PC-3 (cell line): ENCODE results near the gene VAT1L. TPM values are rescaled to one million over a fixed set of nuclear protein-coding genes. Genes with fewer than 3 reads are reported as not detected.

Source experiments
- ATAC-seq: fragments of 200-7000 bp; cut with Tn5 transposase; 2 replicates; pipeline ENCODE4 v1.9.1; 2020; ENCODE audit warnings: mild to moderate bottlenecking, moderate library complexity
- BruUV-seq: library from RNA; stranded (reverse); fragments of 400-500 nt; replicated peaks from 2 replicates; lab custom pipeline; 2021; lab: Mats Ljungman, UMichigan
- CTCF ChIA-PET: fragments of 300-600 bp; sonication (Branson Sonifier 250); formaldehyde crosslinking; loops from one replicate; lab custom pipeline; 2022; ENCODE audit warnings: antibody characterized with exemption; lab: Charles Lee
- POLR2A ChIA-PET: fragments of 300-600 bp; sonication (Branson Sonifier 250); formaldehyde crosslinking; loops from one replicate; lab custom pipeline; 2022; ENCODE audit warnings: antibody characterized with exemption; ENCODE audit not compliant: unreplicated experiment; lab: Charles Lee
- DNase-seq: peaks from one replicate; pipeline ENCODE4 v3.0.0-alpha.2; 2015
- H2AFZ ChIP-seq: fragments of 300-600 bp; sonication (generic); 2 replicates; pipeline ENCODE4 v1.6.0; 2016; ENCODE audit warnings: antibody characterized with exemption, low read length
- H3F3A ChIP-seq: fragments of 300-600 bp; sonication (generic); one replicate; pipeline ENCODE4 v1.6.0; 2017; ENCODE audit warnings: antibody characterized with exemption, low read length, control low read depth, mild to moderate bottlenecking; ENCODE audit not compliant: unreplicated experiment
- H3K27ac ChIP-seq: fragments of 300-600 bp; sonication (generic); 2 replicates; pipeline ENCODE4 v1.5.1; 2016; ENCODE audit warnings: mild to moderate bottlenecking, low read length
- H3K27me3 ChIP-seq: fragments of 300-600 bp; sonication (generic); 2 replicates; pipeline ENCODE4 v1.6.1; 2016; ENCODE audit warnings: low read length, mixed read lengths
- H3K36me3 ChIP-seq: fragments of 300-600 bp; sonication (generic); 2 replicates; pipeline ENCODE4 v1.6.1; 2016; ENCODE audit warnings: low read depth, mixed run types, low read length, mixed read lengths
- H3K4me1 ChIP-seq: fragments of 300-600 bp; sonication (generic); 2 replicates; pipeline ENCODE4 v1.5.1; 2016; ENCODE audit warnings: low read length; ENCODE audit not compliant: insufficient read depth
- H3K4me2 ChIP-seq: fragments of 300-600 bp; sonication (generic); 2 replicates; pipeline ENCODE4 v1.6.0; 2016; ENCODE audit warnings: low read length
- H3K4me3 ChIP-seq: fragments of 300-600 bp; sonication (generic); 2 replicates; pipeline ENCODE4 v1.5.1; 2016; ENCODE audit warnings: mild to moderate bottlenecking, low read length, mixed read lengths
- H3K79me2 ChIP-seq: fragments of 300-600 bp; sonication (generic); 2 replicates; pipeline ENCODE4 v1.6.1; 2017; ENCODE audit warnings: low read length, mixed read lengths
- H3K9ac ChIP-seq: fragments of 300-600 bp; sonication (generic); 2 replicates; pipeline ENCODE4 v1.6.0; 2016; ENCODE audit warnings: mild to moderate bottlenecking, low read length
- H3K9me2 ChIP-seq: fragments of 300-600 bp; sonication (generic); replicated peaks from 2 replicates; pipeline ENCODE4 v1.6.1; 2016; ENCODE audit warnings: mixed run types, low read length, mixed read lengths
- H3K9me3 ChIP-seq: fragments of 300-600 bp; sonication (generic); 2 replicates; pipeline ENCODE4 v1.6.1; 2016; ENCODE audit warnings: low read length, mixed read lengths
- H4K20me1 ChIP-seq: fragments of 300-600 bp; sonication (generic); 2 replicates; pipeline ENCODE4 v1.6.1; 2016; ENCODE audit warnings: low read length, mixed read lengths
- CTCF ChIP-seq: fragments of 300-600 bp; sonication (generic); conservative IDR thresholded peaks from 2 replicates; pipeline ENCODE4 v1.5.1; 2017; ENCODE audit warnings: antibody characterized with exemption, low read depth, mild to moderate bottlenecking, low read length
- EZH2 ChIP-seq: fragments of 300-600 bp; sonication (generic); IDR thresholded peaks from one replicate; pipeline ENCODE4 v1.6.1; 2017; ENCODE audit warnings: antibody characterized with exemption, mild to moderate bottlenecking, low read length; ENCODE audit not compliant: unreplicated experiment
- EZH2phosphoT487 ChIP-seq: fragments of 300-600 bp; sonication (generic); IDR thresholded peaks from 2 replicates; pipeline ENCODE4 v1.6.1; 2018; ENCODE audit warnings: mild to moderate bottlenecking, antibody characterized with exemption, low read length, borderline replicate concordance
- intact Hi-C: fragments of 100-400 bp; cut with micrococcal nuclease; formaldehyde crosslinking; loops from 2 replicates; pipeline ENCODE4 v1.9.0; 2023
- total RNA-seq: library from RNA; depleted of rRNA; stranded (reverse); fragments of >200 nt; gene quantifications from 2 replicates; pipeline ENCODE4 v1.2.3, GENCODE V29; 2014

Gene VAT1L
- total RNA-seq, 1 experiment from 2014 or later: 0.47 TPM

- H3K4me2 ChIP-seq: no peak overlapping the region
- H3F3A ChIP-seq: no peaks in the 10 kb centered on the region
- no peaks in the 10 kb centered on the region for H3K79me2 ChIP-seq
- intact Hi-C loops: no loop called here
- no peaks in the 10 kb centered on the region for H3K36me3 ChIP-seq
- H3K4me3 ChIP-seq: no peak overlapping the region
- no peaks in the 10 kb centered on the region for H3K4me1 ChIP-seq
- BruUV-seq: no TSS peak
- no peak overlapping the region for H3K9ac ChIP-seq
- no peak for TF ChIP-seq CTCF
- no peak for TF ChIP-seq EZH2
- no peak for TF ChIP-seq EZH2phosphoT487
- no peak for DNase-seq
- no peak overlapping the region for H2AFZ ChIP-seq
- H3K27ac ChIP-seq: no peak overlapping the region
- ChIA-PET POLR2A (no interaction called here), CTCF (no interaction called here)
- H3K27me3 ChIP-seq: no peaks in the 10 kb centered on the region
- H3K9me3 ChIP-seq: no peaks in the 10 kb centered on the region
- H3K9me2 ChIP-seq: no peaks in the 10 kb centered on the region
- ATAC-seq: no peak
- H4K20me1 ChIP-seq: no peaks in the 10 kb centered on the region
These were observed 80.1 kb downstream of the VAT1L start for GRCh38 chr16:77868478-77868877.

- H3K9me2 ChIP-seq: no peaks in the 10 kb centered on the region
- H3K36me3 ChIP-seq: no peaks in the 10 kb centered on the region
- no peak overlapping the region for H3K4me3 ChIP-seq
- H2AFZ ChIP-seq: no peak overlapping the region
- POLR2A ChIA-PET: no interaction called here
- no peaks in the 10 kb centered on the region for H3K27me3 ChIP-seq
- no peaks in the 10 kb centered on the region for H3K4me1 ChIP-seq
- CTCF ChIA-PET: no interaction called here
- no peak overlapping the region for H3K9ac ChIP-seq
- intact Hi-C loops: no loop called here
- H3K4me2 ChIP-seq: no peak overlapping the region
- no peaks in the 10 kb centered on the region for H3F3A ChIP-seq
- DNase-seq: no peak
- no peak for ATAC-seq
- H4K20me1 ChIP-seq: no peaks in the 10 kb centered on the region
- H3K9me3 ChIP-seq: no peaks in the 10 kb centered on the region
- no TSS peak for BruUV-seq
- H3K79me2 ChIP-seq: no peaks in the 10 kb centered on the region
- no peak for TF ChIP-seq CTCF
- no peak for TF ChIP-seq EZH2phosphoT487
- no peak for TF ChIP-seq EZH2
- no peak overlapping the region for H3K27ac ChIP-seq
These were observed 81.8 kb downstream of the VAT1L start for GRCh38 chr16:77869997-77870813.

- CTCF ChIA-PET: no interaction called here
- BruUV-seq: no TSS peak
These were observed 83.6 kb downstream of the VAT1L start for GRCh38 chr16:77871932-77872331.

More at GRCh38 chr16:77871932-77872331, 83.6 kb downstream of the VAT1L start:
- Histone ChIP-seq H3K27ac (no peak overlapping the region), H4K20me1 (no peaks in the 10 kb centered on the region), H3K79me2 (no peaks in the 10 kb centered on the region), H3K9ac (no peak overlapping the region), H3K27me3 (no peaks in the 10 kb centered on the region), H3K36me3 (no peaks in the 10 kb centered on the region), H2AFZ (no peak overlapping the region), H3K4me1 (no peaks in the 10 kb centered on the region), H3F3A (no peaks in the 10 kb centered on the region), H3K4me3 (no peak overlapping the region), H3K4me2 (no peak overlapping the region), H3K9me2 (no peaks in the 10 kb centered on the region), H3K9me3 (no peaks in the 10 kb centered on the region)
- intact Hi-C loops: no loop called here
- ATAC-seq: no peak
- POLR2A ChIA-PET: no interaction called here
- no peak for DNase-seq
- TF ChIP-seq CTCF (no peak), EZH2phosphoT487 (no peak), EZH2 (no peak)
